Retinal pigment epithelial cell (primary cell): ENCODE results near the gene DUSP8.

Experiments
- DNase-seq: peaks from one replicate; pipeline ENCODE4 v3.0.0-alpha.2; 2010; ENCODE audit warnings: low read depth
- H3K4me3 ChIP-seq: 2 replicates; pipeline ENCODE4 v1.5.1; 2011; ENCODE audit warnings: mild to moderate bottlenecking, low read length, control low read depth, moderate library complexity
- TF ChIP-seq, protein P1 (sequence below): conservative IDR thresholded peaks from 2 replicates; pipeline ENCODE4 v1.5.1; 2011; ENCODE audit warnings: low read depth, low read length, control low read depth, inconsistent platforms

The DUSP8 gene

DNA sequence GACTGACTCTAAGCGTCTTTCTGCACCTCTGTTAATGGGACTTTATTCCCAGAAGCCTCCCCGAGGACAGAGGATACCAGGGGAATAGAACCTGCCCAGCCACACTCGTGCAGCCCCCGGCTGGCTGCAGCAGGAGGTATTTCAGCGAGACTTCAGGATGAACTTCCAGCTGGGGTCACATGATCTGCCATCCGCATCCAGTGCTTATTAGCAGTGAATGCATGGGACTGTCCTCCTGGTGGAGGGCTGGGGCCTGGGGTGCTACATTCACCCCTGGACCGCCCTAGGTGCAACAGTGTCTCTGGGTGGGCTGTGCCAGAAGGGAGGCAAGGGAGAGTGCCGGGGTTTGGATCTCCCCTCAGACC, 1.6 kb downstream of the DUSP8 start:
- no peak for DNase-seq
- TF ChIP-seq, protein P1, sequence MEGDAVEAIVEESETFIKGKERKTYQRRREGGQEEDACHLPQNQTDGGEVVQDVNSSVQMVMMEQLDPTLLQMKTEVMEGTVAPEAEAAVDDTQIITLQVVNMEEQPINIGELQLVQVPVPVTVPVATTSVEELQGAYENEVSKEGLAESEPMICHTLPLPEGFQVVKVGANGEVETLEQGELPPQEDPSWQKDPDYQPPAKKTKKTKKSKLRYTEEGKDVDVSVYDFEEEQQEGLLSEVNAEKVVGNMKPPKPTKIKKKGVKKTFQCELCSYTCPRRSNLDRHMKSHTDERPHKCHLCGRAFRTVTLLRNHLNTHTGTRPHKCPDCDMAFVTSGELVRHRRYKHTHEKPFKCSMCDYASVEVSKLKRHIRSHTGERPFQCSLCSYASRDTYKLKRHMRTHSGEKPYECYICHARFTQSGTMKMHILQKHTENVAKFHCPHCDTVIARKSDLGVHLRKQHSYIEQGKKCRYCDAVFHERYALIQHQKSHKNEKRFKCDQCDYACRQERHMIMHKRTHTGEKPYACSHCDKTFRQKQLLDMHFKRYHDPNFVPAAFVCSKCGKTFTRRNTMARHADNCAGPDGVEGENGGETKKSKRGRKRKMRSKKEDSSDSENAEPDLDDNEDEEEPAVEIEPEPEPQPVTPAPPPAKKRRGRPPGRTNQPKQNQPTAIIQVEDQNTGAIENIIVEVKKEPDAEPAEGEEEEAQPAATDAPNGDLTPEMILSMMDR: no peak
- peak overlapping the region; percentile 56 for H3K4me3 ChIP-seq

DNA sequence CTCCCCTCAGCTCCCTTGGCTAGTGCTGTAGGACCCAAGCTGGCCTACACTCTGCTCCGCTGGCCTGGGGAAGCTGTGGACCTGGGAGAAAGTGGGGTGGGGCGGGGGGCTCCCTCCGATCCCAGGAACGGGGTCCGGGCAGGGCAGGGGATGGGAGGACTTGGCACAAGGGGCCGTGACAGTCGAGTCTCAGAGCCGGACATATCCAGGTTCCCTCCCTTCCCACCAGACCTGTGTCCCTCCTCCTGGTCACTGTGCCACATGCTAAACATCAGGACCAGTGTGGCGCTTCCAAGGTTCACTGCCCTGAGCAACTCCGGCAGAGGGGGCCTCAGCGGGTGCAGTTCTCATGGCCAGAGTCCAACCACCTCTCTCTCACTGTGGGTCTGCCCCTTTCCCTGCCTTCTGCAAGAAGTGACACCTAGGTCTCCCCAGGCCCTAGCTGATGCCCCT, 2.0 kb downstream of the DUSP8 start:
- H3K4me3 ChIP-seq: no peak overlapping the region
- no peak for DNase-seq
- TF ChIP-seq, protein P1: no peak

DNA sequence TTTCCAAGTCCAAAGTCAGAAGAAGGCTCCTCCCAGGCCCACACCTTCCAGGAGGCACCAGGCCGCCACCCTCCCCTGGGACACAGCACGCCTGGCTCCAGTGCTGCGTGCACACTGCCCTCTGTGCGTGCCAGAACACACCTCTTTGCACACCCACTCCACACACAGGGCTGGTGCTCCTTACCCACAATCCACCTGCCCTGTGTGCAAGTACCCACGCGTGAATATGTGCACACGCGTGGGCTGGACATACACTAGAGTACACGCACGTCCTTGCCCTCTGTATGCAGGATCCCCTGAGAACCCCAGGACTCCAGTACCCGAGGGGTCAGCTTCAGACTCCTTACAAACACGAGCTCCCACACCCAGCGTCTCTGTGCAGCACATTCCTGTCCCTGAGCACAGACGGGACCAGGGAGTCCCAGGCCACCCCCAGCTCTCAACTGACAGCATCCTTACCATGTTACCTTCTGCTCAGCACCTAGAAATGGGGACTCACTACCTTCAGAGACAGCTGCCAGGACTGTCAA, 2.8 kb downstream of the DUSP8 start:
- TF ChIP-seq, protein P1: no peak
- H3K4me3 ChIP-seq: no peak overlapping the region
- no peak for DNase-seq

DNA sequence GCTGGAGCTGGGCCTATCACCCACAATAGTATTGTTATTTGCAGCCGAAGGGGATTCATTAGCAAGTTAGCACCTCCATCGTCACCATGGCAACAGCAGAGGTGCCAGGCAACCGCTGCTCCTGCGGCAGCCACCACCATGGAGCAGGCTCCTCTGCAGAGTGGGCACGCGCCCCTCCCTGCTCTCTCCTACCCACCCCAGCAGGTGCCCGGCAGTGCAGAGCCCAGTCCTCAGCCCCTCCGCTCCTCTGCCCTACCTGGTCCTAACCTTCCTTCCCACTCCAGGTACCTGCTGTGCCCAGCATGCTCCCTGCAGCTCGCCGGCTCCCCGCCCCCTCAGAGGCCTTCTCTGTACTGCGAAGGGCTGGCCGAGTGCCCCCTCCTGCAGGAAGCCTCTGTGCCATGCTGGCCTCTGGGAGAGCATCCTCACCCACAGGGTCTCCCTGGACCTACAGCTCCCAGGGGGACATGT, 3.6 kb downstream of the DUSP8 start:
- TF ChIP-seq, protein P1: no peak
- no peak for DNase-seq
- H3K4me3 ChIP-seq: no peak overlapping the region

DNA sequence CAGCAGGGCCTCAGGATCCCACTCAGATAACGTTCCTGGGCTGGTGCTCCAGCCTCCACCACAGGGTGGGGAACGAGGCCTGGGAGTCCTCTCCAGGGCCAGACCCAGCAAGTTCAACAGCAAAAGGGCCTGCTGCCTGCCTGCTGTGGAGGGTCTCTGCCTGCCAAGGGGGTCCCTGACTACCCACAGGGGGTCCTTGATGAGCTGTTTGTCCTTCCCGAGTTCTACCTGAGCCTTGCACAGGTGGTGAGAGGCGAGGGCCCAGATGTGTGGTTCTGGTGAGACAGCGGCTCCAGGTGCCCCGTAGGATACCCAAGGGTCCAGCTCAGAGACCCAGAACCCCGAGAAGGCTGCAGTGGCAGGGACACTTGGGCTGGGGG, 4.4 kb downstream of the DUSP8 start:
- TF ChIP-seq, protein P1: no peak
- DNase-seq: no peak

DNA sequence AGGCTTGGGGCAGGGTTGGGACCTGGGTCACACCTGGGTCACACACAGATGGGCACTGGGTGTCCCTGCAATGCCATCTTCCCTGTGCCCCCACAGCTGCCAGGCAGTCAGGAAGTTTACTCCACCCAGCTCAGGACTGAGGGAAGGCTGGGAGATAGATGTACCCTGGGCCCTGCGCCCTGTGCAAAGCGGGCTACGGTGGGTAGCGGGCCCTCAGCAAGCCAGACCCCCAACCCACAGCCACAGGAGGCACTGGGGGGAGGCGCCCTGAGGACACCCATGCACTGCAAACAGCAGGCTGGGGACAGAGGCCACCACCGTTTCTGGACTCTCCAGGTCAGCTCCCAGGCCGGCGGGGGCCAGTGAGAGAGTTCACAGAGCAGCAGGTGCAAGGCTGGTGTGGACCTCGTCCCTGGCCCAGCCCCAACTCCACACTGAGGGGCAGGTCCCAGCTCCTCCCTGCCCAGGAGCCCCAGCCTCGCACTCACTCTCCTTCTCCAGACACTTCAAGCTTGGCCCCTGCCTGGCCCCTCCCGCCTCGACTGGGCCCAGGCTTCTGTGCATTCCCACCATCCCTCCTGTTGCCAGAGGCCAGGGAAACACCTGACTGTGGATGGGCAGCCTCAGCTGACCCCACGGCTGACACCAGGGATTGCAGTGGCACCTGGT, 4.9 kb downstream of the DUSP8 start:
- TF ChIP-seq, protein P1: no peak
- DNase-seq: no peak
- H3K4me3 ChIP-seq: no peak overlapping the region

More for the DNA sequence above, 4.4 kb downstream of the DUSP8 start:
- H3K4me3 ChIP-seq: no peak overlapping the region
